ENCODE data around the gene NXPE3. TPM values are rescaled to one million over a fixed set of nuclear protein-coding genes. Genes with fewer than 3 reads are reported as not detected.

NXPE3 gene
- total RNA-seq, 2 experiments from 2014 or later: 37.4 to 37.5 TPM

DNA sequence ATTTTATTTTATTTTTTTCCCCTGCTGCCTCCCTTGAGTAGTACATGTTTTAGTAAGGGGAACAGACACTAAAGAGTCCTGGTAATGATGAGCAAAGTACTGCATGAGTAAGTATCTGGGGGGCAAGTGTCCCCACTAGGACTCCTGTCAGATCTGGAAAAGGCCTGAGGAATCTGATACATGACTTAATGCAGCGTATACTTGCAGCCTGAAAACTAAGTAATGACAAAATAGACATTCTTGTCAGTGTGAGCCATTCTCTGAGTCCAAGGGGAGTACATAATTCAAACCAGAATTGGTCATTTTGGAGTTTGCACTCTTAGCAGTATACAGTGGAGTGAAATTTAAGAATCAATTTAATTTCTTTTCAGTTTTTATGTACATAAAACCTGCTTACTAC lies 27.5 kb downstream of the NXPE3 start:
- Mint-ChIP-seq H3K27ac (peak overlapping the region; percentile 32), H3K27me3 (no peaks in the 10 kb centered on the region), H3K4me3 (no peak overlapping the region), H3K4me1 (ENCODE audit: low read depth) (peaks cover 58% of the 10 kb centered on the region), H3K36me3 (ENCODE audit: low read depth) (peaks cover 75% of the 10 kb centered on the region), H3K9me3 (no peaks in the 10 kb centered on the region)
- DNase-seq (no peak), ATAC-seq (ENCODE audit: poor library complexity) (no peak)
- Histone ChIP-seq H3K36me3 (ENCODE audit: insufficient read depth, low read length) (peaks cover 28% of the 10 kb centered on the region), H3K27me3 (ENCODE audit: control insufficient read depth in 1 of 2, insufficient read depth in 2 of 2, low read length in 2 of 2) (no peaks in the 10 kb centered on the region), H3K4me3 (ENCODE audit: low read length) (no peak overlapping the region), H3K4me1 (ENCODE audit: insufficient read depth, low read length) (peaks cover 20% of the 10 kb centered on the region), H3K9me3 (ENCODE audit: control insufficient read depth in 1 of 2, insufficient read depth in 1 of 2, low read length in 2 of 2) (no peaks in the 10 kb centered on the region), H3K27ac (ENCODE audit: low read depth in 1 of 2, low read length in 2 of 2) (no peak overlapping the region)
- intact Hi-C loops (cut with DNase I, micrococcal nuclease): loop anchor here in 1 of 2 experiments (5.0 kb wide), 1 partner anchor 731 kb away; no protein-coding TSS in a partner anchor
- ChIA-PET CTCF (interaction anchor here (1.4 kb wide), 1 partner anchor 423 kb away, joined by 6 read pairs; no protein-coding TSS in a partner anchor), POLR2A (interaction anchor here (1.0 to 1.5 kb wide), 2 partner anchors 20 to 43 kb away, joined by 4 to 5 read pairs; partner anchors contain the start of gene NFKBIZ)
- TF ChIP-seq, protein P1, sequence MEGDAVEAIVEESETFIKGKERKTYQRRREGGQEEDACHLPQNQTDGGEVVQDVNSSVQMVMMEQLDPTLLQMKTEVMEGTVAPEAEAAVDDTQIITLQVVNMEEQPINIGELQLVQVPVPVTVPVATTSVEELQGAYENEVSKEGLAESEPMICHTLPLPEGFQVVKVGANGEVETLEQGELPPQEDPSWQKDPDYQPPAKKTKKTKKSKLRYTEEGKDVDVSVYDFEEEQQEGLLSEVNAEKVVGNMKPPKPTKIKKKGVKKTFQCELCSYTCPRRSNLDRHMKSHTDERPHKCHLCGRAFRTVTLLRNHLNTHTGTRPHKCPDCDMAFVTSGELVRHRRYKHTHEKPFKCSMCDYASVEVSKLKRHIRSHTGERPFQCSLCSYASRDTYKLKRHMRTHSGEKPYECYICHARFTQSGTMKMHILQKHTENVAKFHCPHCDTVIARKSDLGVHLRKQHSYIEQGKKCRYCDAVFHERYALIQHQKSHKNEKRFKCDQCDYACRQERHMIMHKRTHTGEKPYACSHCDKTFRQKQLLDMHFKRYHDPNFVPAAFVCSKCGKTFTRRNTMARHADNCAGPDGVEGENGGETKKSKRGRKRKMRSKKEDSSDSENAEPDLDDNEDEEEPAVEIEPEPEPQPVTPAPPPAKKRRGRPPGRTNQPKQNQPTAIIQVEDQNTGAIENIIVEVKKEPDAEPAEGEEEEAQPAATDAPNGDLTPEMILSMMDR (IDR thresholded peaks at IDR 0.05): no peak

DNA sequence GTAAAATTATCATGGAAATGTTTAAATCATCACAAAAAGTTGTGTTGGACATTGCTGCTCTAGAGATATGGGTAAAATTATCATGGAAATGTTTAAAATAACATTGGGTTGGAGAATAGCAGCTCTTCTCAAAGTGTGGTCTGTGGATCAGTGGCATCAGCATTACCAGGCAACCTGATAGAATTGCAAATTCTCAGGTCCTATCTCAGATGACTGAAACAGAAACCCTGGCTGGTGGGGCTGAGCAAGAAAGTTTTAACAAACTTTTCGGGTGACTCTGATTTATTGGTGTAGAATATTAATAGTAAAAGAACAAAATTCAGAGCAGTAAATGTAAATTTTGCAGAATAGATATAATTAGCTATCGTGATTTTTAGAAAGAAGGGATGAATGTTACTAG lies 28.9 kb downstream of the NXPE3 start:
- DNase-seq: no peak
- CTCF ChIA-PET: interaction anchor here (0.6 to 4.9 kb wide), 3 partner anchors 70 to 421 kb away, joined by 3 to 33 read pairs (median 4); no protein-coding TSS in a partner anchor
- Histone ChIP-seq H3K27me3 (ENCODE audit: control insufficient read depth in 1 of 2, insufficient read depth in 2 of 2, low read length in 2 of 2) (no peaks in the 10 kb centered on the region), H3K27ac (ENCODE audit: low read depth in 1 of 2, low read length in 2 of 2) (no peak overlapping the region), H3K36me3 (ENCODE audit: insufficient read depth, low read length) (peaks cover 17% of the 10 kb centered on the region), H3K4me3 (ENCODE audit: low read length) (no peak overlapping the region), H3K4me1 (ENCODE audit: insufficient read depth, low read length) (peaks cover 20% of the 10 kb centered on the region), H3K9me3 (ENCODE audit: control insufficient read depth in 1 of 2, insufficient read depth in 1 of 2, low read length in 2 of 2) (no peaks in the 10 kb centered on the region)
- ATAC-seq (ENCODE audit: poor library complexity): no peak
- intact Hi-C loops (cut with DNase I, micrococcal nuclease): loop anchor here (2.0 to 5.0 kb wide), 2 partner anchors 19 to 729 kb away; no protein-coding TSS in a partner anchor
- peaks cover 66% of the 10 kb centered on the region for H3K36me3 Mint-ChIP-seq (ENCODE audit: low read depth)
- H3K27me3 Mint-ChIP-seq: no peaks in the 10 kb centered on the region
- H3K4me3 Mint-ChIP-seq: no peak overlapping the region
- POLR2A ChIA-PET: interaction anchor here (2.8 to 3.0 kb wide), 2 partner anchors 20 to 417 kb away, joined by 7 to 10 read pairs; no protein-coding TSS in a partner anchor
- no peak overlapping the region for H3K27ac Mint-ChIP-seq
- H3K9me3 Mint-ChIP-seq: no peaks in the 10 kb centered on the region
- peaks cover 51% of the 10 kb centered on the region for H3K4me1 Mint-ChIP-seq (ENCODE audit: low read depth)
- TF ChIP-seq, protein P1 (IDR thresholded peaks at IDR 0.05): no peak

DNA sequence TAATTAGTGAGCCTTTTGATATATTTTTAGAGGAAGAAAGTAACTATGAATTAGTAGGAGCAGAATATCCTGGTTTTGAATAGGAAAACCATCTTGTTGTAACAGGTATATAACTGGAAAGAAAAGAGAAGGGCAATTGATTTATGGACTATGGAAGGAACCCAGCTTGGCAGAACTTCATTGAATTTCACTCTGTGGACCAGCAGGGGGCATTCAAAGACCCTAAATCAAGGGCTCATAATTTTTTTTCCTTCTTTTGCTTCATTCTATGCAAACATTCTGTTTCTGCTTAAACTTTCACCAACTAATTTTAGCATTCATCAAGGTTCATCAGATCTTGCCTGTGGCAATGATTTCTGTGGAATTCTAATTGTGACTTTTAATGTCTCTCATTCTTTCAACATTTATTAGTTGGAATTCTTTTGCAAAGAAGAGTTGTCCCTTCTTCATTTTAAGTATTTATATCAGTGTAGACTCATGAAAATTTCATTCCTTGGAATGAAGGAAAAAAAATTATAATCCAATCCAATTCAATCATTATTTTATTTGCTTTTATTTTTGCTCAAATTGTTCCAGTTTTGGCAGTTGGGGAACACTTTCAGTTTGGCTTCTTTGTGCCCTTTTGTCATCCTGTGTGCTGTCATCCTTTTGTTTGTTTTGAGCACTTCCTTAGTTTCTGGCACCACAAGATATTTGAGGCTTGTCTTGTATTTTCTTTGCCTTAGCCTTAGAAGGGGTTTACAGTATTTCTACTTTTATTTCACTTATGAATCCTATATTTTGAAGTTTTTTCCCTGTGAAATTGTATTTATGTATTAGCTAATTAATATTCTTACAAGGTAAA lies 30.4 kb downstream of the NXPE3 start:
- DNase-seq: peak in 10 of 14 experiments; percentile 4 to 79 (median 27)
- ChIA-PET POLR2A (interaction anchor here (0.6 to 3.0 kb wide), 9 partner anchors 18 to 420 kb away, joined by 3 to 12 read pairs (median 4); partner anchors contain the start of genes NFKBIZ and NXPE3), CTCF (interaction anchor here (0.8 to 4.9 kb wide), 9 partner anchors 13 to 727 kb away, joined by 3 to 33 read pairs (median 4); partner anchors contain the start of genes CEP97 and NFKBIZ)
- Histone ChIP-seq H3K36me3 (ENCODE audit: insufficient read depth, low read length) (peaks cover 9% of the 10 kb centered on the region), H3K27me3 (ENCODE audit: control insufficient read depth in 1 of 2, insufficient read depth in 2 of 2, low read length in 2 of 2) (no peaks in the 10 kb centered on the region), H3K9me3 (ENCODE audit: control insufficient read depth in 1 of 2, insufficient read depth in 1 of 2, low read length in 2 of 2) (no peaks in the 10 kb centered on the region), H3K4me3 (ENCODE audit: low read length) (no peak overlapping the region), H3K4me1 (ENCODE audit: insufficient read depth, low read length) (peaks cover 20% of the 10 kb centered on the region), H3K27ac (ENCODE audit: low read depth in 1 of 2, low read length in 2 of 2) (peak overlapping the region; percentile 25 to 43)
- Mint-ChIP-seq H3K27me3 (no peaks in the 10 kb centered on the region), H3K36me3 (ENCODE audit: low read depth) (peaks cover 60% of the 10 kb centered on the region), H3K27ac (peak overlapping the region; percentile 73), H3K4me1 (ENCODE audit: low read depth) (peaks cover 50% of the 10 kb centered on the region), H3K9me3 (no peaks in the 10 kb centered on the region), H3K4me3 (no peak overlapping the region)
- intact Hi-C loops (cut with DNase I, micrococcal nuclease): loop anchor here (1.0 to 5.0 kb wide), 6 partner anchors 17 to 728 kb away; partner anchors contain the start of gene NFKBIZ (in 1 of the 2)
- TF ChIP-seq, protein P1 (IDR thresholded peaks at IDR 0.05): peak; percentile 72
- ATAC-seq (ENCODE audit: poor library complexity): peak; percentile 73
